Keratinocyte (primary cell): ENCODE data around the gene DGKD. TPM values are rescaled to one million over a fixed set of nuclear protein-coding genes. Genes with fewer than 3 reads are reported as not detected.

Source experiments
- DNase-seq: peaks from one replicate; pipeline ENCODE4 v3.0.0-alpha.2; 2011; ENCODE audit warnings: low read depth, missing footprints, low spot score
- FAIRE-seq: peaks from 2 replicates; lab custom pipeline; 2011; peaks lifted over from hg19 to GRCh38; lab: Jason Lieb, UNC
- H2AFZ ChIP-seq: 2 replicates; pipeline ENCODE4 v1.6.0; 2012; ENCODE audit warnings: low read length, control low read depth, inconsistent platforms; ENCODE audit not compliant: control insufficient read depth
- H3K27ac ChIP-seq: 2 replicates; pipeline ENCODE4 v1.5.1; 2011; ENCODE audit warnings: low read length; ENCODE audit not compliant: control insufficient read depth, insufficient read depth
- H3K27me3 ChIP-seq: 3 replicates; pipeline ENCODE4 v1.6.0; 2011; ENCODE audit warnings: low read length; ENCODE audit not compliant: control insufficient read depth, insufficient read depth; ENCODE audit errors: extremely low read depth
- H3K36me3 ChIP-seq, 2 experiments: 2 replicates in 1 of 2; 3 replicates in 1 of 2; pipeline ENCODE4 v1.5.1; 2011; ENCODE audit warnings: low read length in 2 of 2, mild to moderate bottlenecking in 1 of 2; ENCODE audit not compliant: control insufficient read depth in 2 of 2, insufficient read depth in 2 of 2; ENCODE audit errors: extremely low read depth in 1 of 2
- H3K4me1 ChIP-seq: 3 replicates; pipeline ENCODE4 v1.5.1; 2011; ENCODE audit warnings: low read length; ENCODE audit not compliant: control insufficient read depth, insufficient read depth; ENCODE audit errors: extremely low read depth
- H3K4me2 ChIP-seq: 3 replicates; pipeline ENCODE4 v1.6.0; 2011; ENCODE audit warnings: low read depth, low read length; ENCODE audit not compliant: control insufficient read depth, insufficient read depth; ENCODE audit errors: extremely low read depth
- H3K4me3 ChIP-seq, 3 experiments: fragments of 200-600 bp in 1 of 3; sonication (generic) in 1 of 3; 2 replicates in 2 of 3; 3 replicates in 1 of 3; pipeline ENCODE4 v1.5.1; 2011 to 2016; ENCODE audit warnings: low read length in 3 of 3, mild to moderate bottlenecking in 3 of 3, control low read depth in 2 of 3, inconsistent platforms in 1 of 3, low read depth in 1 of 3, mixed read lengths in 1 of 3, mixed run types in 1 of 3, moderate library complexity in 1 of 3; ENCODE audit not compliant: control insufficient read depth in 2 of 3, insufficient read depth in 2 of 3; ENCODE audit errors: extremely low read depth in 1 of 3
- H3K79me2 ChIP-seq: 2 replicates; pipeline ENCODE4 v1.6.0; 2012; ENCODE audit warnings: low read length; ENCODE audit not compliant: control insufficient read depth, insufficient read depth
- H3K9ac ChIP-seq: 3 replicates; pipeline ENCODE4 v1.6.0; 2011; ENCODE audit warnings: low read length; ENCODE audit not compliant: control insufficient read depth, insufficient read depth; ENCODE audit errors: extremely low read depth
- H3K9me1 ChIP-seq: 3 replicates; pipeline ENCODE4 v1.6.0; 2011; ENCODE audit warnings: low read length; ENCODE audit not compliant: control insufficient read depth, insufficient read depth; ENCODE audit errors: extremely low read depth
- H3K9me3 ChIP-seq: 2 replicates; pipeline ENCODE4 v1.5.1; 2012; ENCODE audit warnings: low read depth, low read length; ENCODE audit not compliant: control insufficient read depth
- H4K20me1 ChIP-seq: 3 replicates; pipeline ENCODE4 v1.6.0; 2011; ENCODE audit warnings: low read length; ENCODE audit not compliant: control insufficient read depth, insufficient read depth; ENCODE audit errors: extremely low read depth
- CTCF ChIP-seq, 3 experiments: IDR thresholded peaks in 1 of 3; conservative IDR thresholded peaks in 1 of 3; optimal IDR thresholded peaks in 1 of 3; 2 replicates in 2 of 3; 3 replicates in 1 of 3; pipeline versions ENCODE3 to v1.5.1; 2011; ENCODE audit warnings: low read length in 3 of 3, mild to moderate bottlenecking in 3 of 3, moderate library complexity in 2 of 3, control low read depth in 1 of 3, inconsistent platforms in 1 of 3; ENCODE audit not compliant: insufficient read depth in 2 of 3; ENCODE audit errors: extremely low read depth in 1 of 3
- EZH2 ChIP-seq: IDR thresholded peaks from one replicate; pipeline ENCODE4 v1.6.1; 2012; ENCODE audit warnings: inconsistent platforms, mild to moderate bottlenecking, low read length, moderate library complexity
- dilution Hi-C: fragments of 300-500 bp; cut with MboI; formaldehyde crosslinking; loops from one replicate; pipeline ENCODE4 v1.7.0; 2020; ENCODE audit warnings: low sequenced_read_pairs; ENCODE audit not compliant: extremely low pct_ligation_motif_present
- polyA plus RNA-seq, 5 experiments: library from polyadenylated mRNA; depleted of rRNA in 3 of 5; stranded (reverse) in 3 of 5; stranded (forward) in 1 of 5; unstranded in 1 of 5; fragments of >200 nt; gene quantifications; 1 replicate in 1 of 5; 2 replicates in 3 of 5; 3 replicates in 1 of 5; pipeline versions ENCODE4 v1.2.1 to v1.2.3, GENCODE V29; 2011 to 2012; ENCODE audit warnings: missing spikeins in 2 of 5, low read depth in 1 of 5, low replicate concordance in 1 of 5

Gene DGKD
- polyA plus RNA-seq, 1 donor (not counting 4 experiments of a cell fraction or from before 2014, with no cell fraction given): 6.1 TPM

GRCh38 chr2:233480490-233481202 is 126.4 kb downstream of the DGKD start:
- Histone ChIP-seq H4K20me1 (no peaks in the 10 kb centered on the region), H3K4me1 (peaks cover 31% of the 10 kb centered on the region), H3K4me2 (peak overlapping the region; percentile 72), H3K9ac (peak overlapping the region; percentile 63), H3K79me2 (no peaks in the 10 kb centered on the region), H3K9me3 (no peaks in the 10 kb centered on the region), H3K4me3 (peak overlapping the region in 2 of 3 experiments; percentile 19 to 52), H3K9me1 (no peaks in the 10 kb centered on the region), H3K36me3 (peaks cover 13 to 29% of the 10 kb centered on the region in 2 experiments), H3K27ac (peak overlapping the region; percentile 74), H2AFZ (peak overlapping the region; percentile 41), H3K27me3 (no peaks in the 10 kb centered on the region)
- peak; percentile 65 to 97 (median 85) for TF ChIP-seq CTCF (optimal IDR thresholded peaks at IDR 0.05 in 1 of 3, IDR thresholded peaks at IDR 0.05 in 1 of 3, conservative IDR thresholded peaks at IDR 0.05 in 1 of 3; ENCODE audit: extremely low read depth in 1 of 3, insufficient read depth in 2 of 3, low read length in 3 of 3)
- no peak for TF ChIP-seq EZH2
- DNase-seq (no peak), FAIRE-seq (peak; percentile 90)
- dilution Hi-C loops: no loop called here

- no peaks in the 10 kb centered on the region for H4K20me1 ChIP-seq
- peak; percentile 75 for DNase-seq
- H3K9me1 ChIP-seq: no peaks in the 10 kb centered on the region
- H3K79me2 ChIP-seq: no peaks in the 10 kb centered on the region
- peak overlapping the region; percentile 30 for H2AFZ ChIP-seq
- H3K36me3 ChIP-seq: peaks cover 16 to 21% of the 10 kb centered on the region in 2 experiments
- H3K9me3 ChIP-seq: no peaks in the 10 kb centered on the region
- peak overlapping the region; percentile 63 for H3K9ac ChIP-seq
- FAIRE-seq: peak; percentile 92
- dilution Hi-C loops: no loop called here
- H3K4me1 ChIP-seq: peaks cover 40% of the 10 kb centered on the region
- peak overlapping the region in 2 of 3 experiments; percentile 21 to 52 for H3K4me3 ChIP-seq
- TF ChIP-seq CTCF (optimal IDR thresholded peaks at IDR 0.05 in 1 of 3, IDR thresholded peaks at IDR 0.05 in 1 of 3, conservative IDR thresholded peaks at IDR 0.05 in 1 of 3; ENCODE audit: extremely low read depth in 1 of 3, insufficient read depth in 2 of 3, low read length in 3 of 3) (no peak), EZH2 (no peak)
- H3K27ac ChIP-seq: peak overlapping the region; percentile 74
- H3K4me2 ChIP-seq: peak overlapping the region; percentile 72
- no peaks in the 10 kb centered on the region for H3K27me3 ChIP-seq
These were observed 127.3 kb downstream of the DGKD start for GRCh38 chr2:233481368-233482142.
